Transverse colon (tissue), 4 donors: Measurements from ENCODE around the gene GPX7.

Experiments
- CTCF ChIP-seq, 5 experiments: fragments of 200-600 bp in 3 of 5; fragments of 450-650 bp in 2 of 5; sonication (generic) in 3 of 5; IDR thresholded peaks; 1 replicate in 2 of 5; 2 replicates in 3 of 5; pipeline ENCODE4 v1.5.1; 2016 to 2017; ENCODE audit warnings: antibody characterized with exemption in 5 of 5, inconsistent platforms in 3 of 5, mild to moderate bottlenecking in 2 of 5, moderate library complexity in 1 of 5
- EP300 ChIP-seq: sonication (generic); formaldehyde crosslinking; IDR thresholded peaks from one replicate; pipeline ENCODE4 v1.6.1; 2017; ENCODE audit warnings: antibody characterized with exemption, low read depth
- POLR2A ChIP-seq: fragments of 450-650 bp; IDR thresholded peaks from one replicate; pipeline ENCODE4 v1.6.1; 2016; ENCODE audit warnings: antibody characterized with exemption, mild to moderate bottlenecking, moderate library complexity
- POLR2AphosphoS5 ChIP-seq, 3 donors: sonication (generic); formaldehyde crosslinking; IDR thresholded peaks; one replicate each; pipeline ENCODE4 v1.6.1; 2016; ENCODE audit warnings: antibody characterized with exemption in 3 of 3

- TF ChIP-seq CTCF (IDR thresholded peaks at IDR 0.05): no peak
- TF ChIP-seq POLR2A: peak; percentile 28
- no peak for TF ChIP-seq EP300
- TF ChIP-seq POLR2AphosphoS5 (IDR thresholded peaks at IDR 0.05): peak in 2 of 3 donors; percentile 5 to 26
These were observed 48.6 kb upstream of the GPX7 start for GRCh38 chr1:52553362-52554266.
